Prostate gland (tissue), 2 donors: ENCODE data around the gene TVP23A.

ENCODE experiments used
- CTCF ChIP-seq, 4 experiments: fragments of 200-600 bp in 2 of 4; fragments of 450-650 bp in 2 of 4; sonication (generic) in 2 of 4; IDR thresholded peaks; 1 replicate in 3 of 4; 2 replicates in 1 of 4; pipeline ENCODE4 v1.5.1; 2016 to 2019; ENCODE audit warnings: antibody characterized with exemption in 4 of 4, mild to moderate bottlenecking in 2 of 4, moderate library complexity in 2 of 4
- POLR2A ChIP-seq: fragments of 450-650 bp; IDR thresholded peaks from one replicate; pipeline ENCODE4 v1.6.1; 2016; ENCODE audit warnings: antibody characterized with exemption, mild to moderate bottlenecking

- TF ChIP-seq CTCF (IDR thresholded peaks at IDR 0.05) (no peak), POLR2A (no peak)
Measured at GRCh38 chr16:10740000-10740844, 78.4 kb downstream of the TVP23A start.
